ENCODE measurements around the gene FRMD4A. TPM values are rescaled to one million over a fixed set of nuclear protein-coding genes. Genes with fewer than 3 reads are reported as not detected.

The FRMD4A gene
- total and polyA plus RNA-seq, 2 of the 4 experiments (the other 2 are of a cell fraction) = 30.3 to 68.8 TPM

GRCh38 chr10:13715100-13715499 is 615.6 kb downstream of the FRMD4A start:
- no TSS peak for BruUV-seq (replicated peaks)
- H3K4me1 ChIP-seq (ENCODE audit: control insufficient read depth, insufficient read depth, low read length) = peaks cover 38% of the 10 kb centered on the region
- in situ Hi-C loops (cut with MboI; ENCODE audit: low sequenced_read_pairs) = no loop called here

More at GRCh38 chr10:13715100-13715499, 615.6 kb downstream of the FRMD4A start:
- Histone ChIP-seq H3K4me2 (ENCODE audit: low read depth, low read length) (no peak overlapping the region), H3K18ac (ENCODE audit: low read depth, low read length) (peak overlapping the region; percentile 62; the same call in 1 of the 2 replicates), H4K8ac (ENCODE audit: low read depth in 2 of 2, low read length in 2 of 2) (peak overlapping the region; percentile 28 to 36; a peak in 1 of 4 replicates), H4K5ac (ENCODE audit: low read depth, low read length) (peak overlapping the region; percentile 46; the same call in 1 of the 2 replicates), H3K4me3 (ENCODE audit: insufficient read depth, low read depth, low read length) (no peak overlapping the region), H2AK5ac (ENCODE audit: low read depth, low read length) (peak overlapping the region; percentile 89), H2BK5ac (ENCODE audit: low read depth, low read length, poor library complexity, severe bottlenecking) (peak overlapping the region; percentile 72), H2BK20ac (ENCODE audit: low read depth, low read length) (peak overlapping the region; percentile 58; the same call in 1 of the 2 replicates), H3K23ac (ENCODE audit: low read depth, low read length) (peak overlapping the region; percentile 28; the same call in 1 of the 2 replicates), H3K79me1 (ENCODE audit: low read depth in 1 of 2, low read length in 2 of 2) (peaks cover 0 to 37% of the 10 kb centered on the region in 2 experiments; a peak in 3 of 4 replicates), H3K56ac (ENCODE audit: extremely low read depth, insufficient read depth, low read length) (0 out of 2 replicates have a peak overlapping the region, but pooled peaks have one; percentile 11), H4K20me1 (ENCODE audit: insufficient read depth, low read length) (no peaks in the 10 kb centered on the region), H3K27ac (ENCODE audit: insufficient read depth, low read length) (peak overlapping the region; percentile 44; the same call in 1 of the 2 replicates), H2BK15ac (ENCODE audit: low read depth, low read length) (peak overlapping the region; percentile 80; the same call in 1 of the 3 replicates), H3K27me3 (ENCODE audit: control insufficient read depth, insufficient read depth, low read length) (no peaks in the 10 kb centered on the region), H3K4ac (ENCODE audit: low read depth, low read length) (peak overlapping the region; percentile 89), H3K9me1 (ENCODE audit: insufficient read depth, low read length) (peaks cover 24% of the 10 kb centered on the region), H3K9me3 (ENCODE audit: control insufficient read depth, insufficient read depth, low read length) (no peaks in the 10 kb centered on the region), H2BK120ac (ENCODE audit: low read depth, low read length) (peak overlapping the region; percentile 85), H4K91ac (ENCODE audit: insufficient read depth, low read depth, low read length) (peak overlapping the region; percentile 37; the same call in 1 of the 2 replicates), H3K14ac (replicated peaks; ENCODE audit: low read depth, low read length) (peak overlapping the region; percentile 23), H3K36me3 (ENCODE audit: control insufficient read depth, insufficient read depth, low read length) (no peaks in the 10 kb centered on the region), H2AK9ac (replicated peaks; ENCODE audit: low read depth, low read length, poor library complexity) (no peak overlapping the region), H2AFZ (replicated peaks; ENCODE audit: low read length, poor library complexity) (no peak overlapping the region), H3K9ac (ENCODE audit: low read depth, low read length) (no peak overlapping the region)
- TF ChIP-seq FOS (IDR thresholded peaks at IDR 0.05; ENCODE audit: low read depth, low read length) (no peak), USF2 (IDR thresholded peaks at IDR 0.05; ENCODE audit: low read depth, low read length) (no peak), RFX5 (IDR thresholded peaks at IDR 0.05; ENCODE audit: low read depth, low read length) (no peak), NFE2L2 (IDR thresholded peaks at IDR 0.05; ENCODE audit: low read depth, low read length) (no peak), ELK1 (IDR thresholded peaks at IDR 0.05; ENCODE audit: borderline replicate concordance, low read depth, low read length) (no peak), RCOR1 (IDR thresholded peaks at IDR 0.05; ENCODE audit: insufficient replicate concordance, low read length) (no peak), MAZ (IDR thresholded peaks at IDR 0.05; ENCODE audit: borderline replicate concordance, low read depth, low read length) (no peak)
- 52% methylated on average over 3 of the region's 5 CpGs; no CpG with 5 or more reads in 1 of the 2 experiments for WGBS, 2 experiments (ENCODE audit: extremely low coverage in 2 of 2, insufficient read length in 1 of 2)
- dilution Hi-C loops (cut with HindIII; ENCODE audit: low sequenced_read_pairs, unreplicated experiment) = no loop called here
- ChIA-PET CTCF (interaction anchor here (0.5 to 0.6 kb wide), 2 partner anchors 12 to 72 kb away, joined by 4 to 5 read pairs; no protein-coding TSS in a partner anchor), POLR2A (ENCODE audit: unreplicated experiment) (no interaction called here)
- DNase-seq (no peak), ATAC-seq (ENCODE audit: low read depth) (no peak)
- intact Hi-C loops (cut with micrococcal nuclease) = loop anchor here (5.0 kb wide), 1 partner anchor 37 kb away; no protein-coding TSS in a partner anchor

All from IMR-90 (cell line).